Progenitor cell of endocrine pancreas (in vitro differentiated cells): Measurements from ENCODE around the gene ENOPH1. TPM values are rescaled to one million over a fixed set of nuclear protein-coding genes. Genes with fewer than 3 reads are reported as not detected.

Source experiments
- DNase-seq: peaks from one replicate; pipeline ENCODE4 v3.0.0; 2021; ENCODE audit warnings: low spot score; ENCODE audit not compliant: unreplicated experiment
- H3K27ac Mint-ChIP-seq: 2 replicates; pipeline ENCODE4 v1.8.0; 2021; ENCODE audit warnings: mild to moderate bottlenecking, moderate library complexity, mixed read lengths
- H3K27me3 Mint-ChIP-seq: 2 replicates; pipeline ENCODE4 v1.8.0; 2021; ENCODE audit warnings: mixed read lengths
- H3K36me3 Mint-ChIP-seq: 2 replicates; pipeline ENCODE4 v1.8.0; 2022; ENCODE audit warnings: mixed read lengths; ENCODE audit not compliant: insufficient read depth
- H3K4me1 Mint-ChIP-seq: 2 replicates; pipeline ENCODE4 v1.8.0; 2021; ENCODE audit warnings: low read depth, mixed read lengths
- H3K4me3 Mint-ChIP-seq: 2 replicates; pipeline ENCODE4 v1.8.0; 2021; ENCODE audit warnings: low read depth, mild to moderate bottlenecking, moderate library complexity, mixed read lengths
- H3K9me3 Mint-ChIP-seq: 2 replicates; pipeline ENCODE4 v1.8.0; 2021; ENCODE audit warnings: low read depth, mixed read lengths
- total RNA-seq: library from RNA; stranded (reverse); gene quantifications from 2 replicates; pipeline ENCODE4 v1.2.1, GENCODE V29; 2021
- TF ChIP-seq, protein P1 (sequence below): fragments of 200-600 bp; sonication (generic); IDR thresholded peaks from one replicate; pipeline ENCODE4 v1.5.0; 2021; ENCODE audit warnings: antibody characterized with exemption, mild to moderate bottlenecking; ENCODE audit not compliant: unreplicated experiment

The ENOPH1 gene
- total RNA-seq, 1 donor from 2014 or later, result 34.0 TPM

DNA sequence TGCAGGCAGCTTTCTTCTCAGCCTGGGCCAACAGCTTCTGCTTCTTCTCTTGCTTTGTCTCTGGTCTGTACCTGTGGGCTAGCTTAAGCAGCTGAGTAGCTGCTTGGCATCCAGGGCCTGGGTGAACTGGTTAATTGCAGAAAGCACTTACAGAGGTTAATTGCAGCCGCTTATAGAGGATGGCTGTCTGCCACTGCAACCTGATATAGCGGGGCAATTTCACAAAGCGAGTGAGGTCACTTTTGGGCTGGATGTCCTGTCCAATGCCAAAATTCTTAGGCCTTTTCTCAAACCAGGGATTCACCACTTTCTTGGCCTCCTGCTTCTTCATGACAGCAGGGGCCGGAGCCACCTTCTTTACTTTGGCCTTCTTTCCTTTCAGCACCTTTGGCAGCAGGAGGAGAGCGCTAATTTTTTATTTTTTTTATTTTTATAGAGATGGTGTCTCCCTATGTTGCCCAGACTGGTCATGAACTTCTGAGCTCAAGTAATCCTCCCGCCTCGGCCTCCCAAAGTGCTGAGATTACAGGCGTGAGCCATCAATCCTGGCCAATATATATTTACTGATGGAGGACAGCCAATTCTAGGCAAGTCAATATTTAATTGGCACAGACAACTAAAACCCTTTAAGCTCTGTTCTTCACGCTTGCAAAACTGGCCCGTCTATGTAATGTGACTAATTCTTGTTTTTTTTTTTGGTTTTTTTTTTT is 61.0 kb downstream of the ENOPH1 start:
- Mint-ChIP-seq H3K9me3 (no peaks in the 10 kb centered on the region), H3K4me1 (no peaks in the 10 kb centered on the region), H3K36me3 (peaks cover 2% of the 10 kb centered on the region), H3K4me3 (no peak overlapping the region), H3K27ac (no peak overlapping the region), H3K27me3 (no peaks in the 10 kb centered on the region)
- TF ChIP-seq, protein P1, sequence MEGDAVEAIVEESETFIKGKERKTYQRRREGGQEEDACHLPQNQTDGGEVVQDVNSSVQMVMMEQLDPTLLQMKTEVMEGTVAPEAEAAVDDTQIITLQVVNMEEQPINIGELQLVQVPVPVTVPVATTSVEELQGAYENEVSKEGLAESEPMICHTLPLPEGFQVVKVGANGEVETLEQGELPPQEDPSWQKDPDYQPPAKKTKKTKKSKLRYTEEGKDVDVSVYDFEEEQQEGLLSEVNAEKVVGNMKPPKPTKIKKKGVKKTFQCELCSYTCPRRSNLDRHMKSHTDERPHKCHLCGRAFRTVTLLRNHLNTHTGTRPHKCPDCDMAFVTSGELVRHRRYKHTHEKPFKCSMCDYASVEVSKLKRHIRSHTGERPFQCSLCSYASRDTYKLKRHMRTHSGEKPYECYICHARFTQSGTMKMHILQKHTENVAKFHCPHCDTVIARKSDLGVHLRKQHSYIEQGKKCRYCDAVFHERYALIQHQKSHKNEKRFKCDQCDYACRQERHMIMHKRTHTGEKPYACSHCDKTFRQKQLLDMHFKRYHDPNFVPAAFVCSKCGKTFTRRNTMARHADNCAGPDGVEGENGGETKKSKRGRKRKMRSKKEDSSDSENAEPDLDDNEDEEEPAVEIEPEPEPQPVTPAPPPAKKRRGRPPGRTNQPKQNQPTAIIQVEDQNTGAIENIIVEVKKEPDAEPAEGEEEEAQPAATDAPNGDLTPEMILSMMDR, result no peak
- no peak for DNase-seq

DNA sequence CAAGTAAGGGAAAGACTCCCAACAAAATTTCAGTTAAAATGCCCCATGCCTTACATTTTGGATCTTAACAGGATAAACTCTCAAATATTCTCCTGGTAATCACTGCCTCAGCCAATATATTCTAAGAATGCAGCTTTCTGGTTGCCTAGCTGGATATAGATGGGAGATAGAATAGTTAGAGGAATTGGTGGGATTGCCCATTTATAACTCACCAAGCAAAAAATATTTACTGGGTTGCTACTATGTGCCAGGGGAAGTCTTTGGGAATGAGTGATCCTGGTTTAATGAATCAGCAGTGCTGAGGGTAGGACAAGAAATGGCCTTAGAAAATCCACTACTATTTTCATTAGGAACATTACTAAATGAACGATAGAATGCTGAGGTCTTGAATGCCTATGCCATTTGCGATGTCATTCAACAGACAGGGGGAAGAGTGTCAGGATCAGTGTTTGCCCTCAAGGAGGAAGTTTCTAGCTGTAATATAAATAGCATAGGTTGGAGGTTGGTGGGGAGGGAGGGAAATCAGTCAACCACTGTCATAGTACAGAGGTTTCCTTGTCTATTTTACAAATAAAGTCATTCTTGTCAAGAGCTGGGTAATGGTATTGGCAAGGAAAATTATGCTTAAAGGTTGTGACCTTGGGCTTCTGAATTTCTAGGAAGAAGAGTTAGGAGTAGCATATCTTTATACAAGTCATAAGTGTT is 63.5 kb downstream of the ENOPH1 start:
- Mint-ChIP-seq H3K27me3 (no peaks in the 10 kb centered on the region), H3K9me3 (no peaks in the 10 kb centered on the region), H3K4me3 (no peak overlapping the region), H3K27ac (no peak overlapping the region), H3K4me1 (no peaks in the 10 kb centered on the region), H3K36me3 (no peaks in the 10 kb centered on the region)
- TF ChIP-seq, protein P1, result no peak
- no peak for DNase-seq

DNA sequence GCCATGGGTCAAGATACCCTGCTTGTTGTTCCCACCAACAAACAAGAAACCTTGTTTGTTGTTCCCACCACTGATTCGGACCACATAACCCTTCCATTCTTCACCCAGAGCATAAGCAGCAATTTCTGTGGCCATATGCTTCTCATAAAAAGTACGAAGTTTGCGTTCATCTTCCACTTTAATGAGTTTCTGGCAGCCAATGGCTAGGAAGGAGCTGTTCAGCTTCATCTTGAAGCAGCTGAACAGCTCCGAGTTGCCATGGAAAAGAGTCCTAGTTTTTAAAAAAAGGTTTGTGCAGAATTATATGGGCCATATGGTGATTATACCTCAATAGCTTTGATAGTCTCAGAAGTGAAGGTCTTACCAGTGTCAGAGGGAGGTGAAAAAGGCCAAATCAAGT is 65.3 kb downstream of the ENOPH1 start:
- Mint-ChIP-seq H3K27ac (no peak overlapping the region), H3K4me3 (no peak overlapping the region), H3K27me3 (no peaks in the 10 kb centered on the region), H3K36me3 (no peaks in the 10 kb centered on the region), H3K4me1 (peaks cover 7% of the 10 kb centered on the region), H3K9me3 (no peaks in the 10 kb centered on the region)
- TF ChIP-seq, protein P1, result no peak
- no peak for DNase-seq

DNA sequence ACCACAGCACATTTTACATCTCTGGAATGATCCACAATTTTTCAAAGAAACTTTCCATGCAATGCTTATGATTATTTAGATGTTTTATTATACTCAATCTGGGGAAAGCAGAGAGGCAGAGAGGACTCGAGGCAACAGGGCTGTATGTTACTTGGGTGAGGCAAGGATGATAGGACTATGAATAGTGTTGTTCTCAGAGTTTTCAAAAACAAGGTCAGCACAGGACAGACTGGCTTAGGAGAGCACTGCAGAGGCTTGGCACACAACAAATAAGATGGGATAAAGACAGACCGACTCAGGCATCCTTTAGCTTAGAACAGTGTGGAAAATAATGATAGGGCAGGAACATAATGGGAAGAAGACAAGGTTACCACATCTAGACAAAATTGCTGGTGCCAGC is 66.0 kb downstream of the ENOPH1 start:
- no peak for DNase-seq
- no peaks in the 10 kb centered on the region for H3K36me3 Mint-ChIP-seq
- H3K4me3 Mint-ChIP-seq, result no peak overlapping the region
- TF ChIP-seq, protein P1, result no peak
- no peaks in the 10 kb centered on the region for H3K9me3 Mint-ChIP-seq
- H3K4me1 Mint-ChIP-seq, result peaks cover 7% of the 10 kb centered on the region
- H3K27ac Mint-ChIP-seq, result no peak overlapping the region
- H3K27me3 Mint-ChIP-seq, result no peaks in the 10 kb centered on the region

DNA sequence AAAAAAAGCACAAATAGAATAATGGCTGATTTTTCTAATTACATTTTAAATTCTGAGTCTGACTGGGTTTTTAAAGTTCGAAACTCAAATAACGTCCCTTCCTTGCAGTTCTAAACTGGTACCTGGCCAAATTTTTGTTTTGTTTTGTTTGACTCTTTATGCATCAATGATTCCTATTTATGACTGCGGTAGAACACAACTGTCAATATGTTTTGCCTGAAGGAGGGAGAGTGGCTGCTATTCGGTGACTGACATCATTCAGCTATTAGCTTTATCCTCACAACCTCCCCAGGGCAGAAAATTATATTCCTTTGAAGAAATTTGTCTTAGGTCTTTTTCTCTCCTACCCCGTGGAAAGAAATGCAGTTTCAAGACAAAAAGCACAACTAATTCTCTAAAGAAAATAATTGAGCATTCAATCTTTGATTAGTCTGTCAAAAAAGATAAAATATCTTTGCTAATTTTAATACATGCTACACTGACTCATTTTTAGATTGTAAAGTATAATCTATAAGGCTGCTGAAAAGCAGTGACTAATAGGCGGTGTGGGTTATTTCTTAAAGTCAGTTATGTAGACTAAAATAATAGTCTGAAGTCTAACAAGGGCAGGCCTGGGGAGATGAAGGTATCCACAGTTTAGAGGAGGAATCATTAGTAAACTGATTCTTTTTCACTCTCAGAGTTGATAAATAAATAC is 69.5 kb downstream of the ENOPH1 start:
- Mint-ChIP-seq H3K27me3 (no peaks in the 10 kb centered on the region), H3K4me1 (peaks cover 7% of the 10 kb centered on the region), H3K4me3 (no peak overlapping the region), H3K36me3 (peaks cover 1% of the 10 kb centered on the region), H3K9me3 (no peaks in the 10 kb centered on the region), H3K27ac (no peak overlapping the region)
- no peak for DNase-seq
- TF ChIP-seq, protein P1, result no peak
